Right cardiac atrium (tissue), 5 donors: ENCODE data around the gene MYMX. TPM values are rescaled to one million over a fixed set of nuclear protein-coding genes. Genes with fewer than 3 reads are reported as not detected.

Experiments used
- polyA plus RNA-seq: library from polyadenylated mRNA; stranded (reverse); fragments of 200-250 nt; gene quantifications from one replicate; pipeline ENCODE4 v1.2.3, GENCODE V29; 2013
- total RNA-seq, 4 donors: library from RNA; stranded (reverse); fragmentation: NEBNext Ultra II Directional; extraction: Animal tissue kit (Norgen Biotek cat#: 25700); gene quantifications; one replicate each; pipeline ENCODE4 v1.2.1, GENCODE V29; 2021
- donor health status: healthy with polysubstance abuse.
- donor health status: DM: no; HTN: yes; CAD: no.
- donor health status: DM: no; HTN: no; CAD: no.
- donor health status: DM: no; HTN: yes; CAD: no; lungs with severe emphysema.
- donor health status: DM: yes; HTN: yes; CAD: no.

Gene MYMX
- total and polyA plus RNA-seq, 5 donors = 0.54 to 2.3 (median 0.83) TPM

Other genes with a start within 250 kb of the MYMX start
- gene MRPL14, start 89.5 kb upstream of the MYMX start, total RNA-seq = 10 to 100 TPM; 31.0 to 38.1 (median 36.6) TPM
- gene MRPL14, start 89.5 kb upstream of the MYMX start, polyA plus RNA-seq = 44.7 TPM
- 10 to 100 TPM; 41.4 to 44.8 (median 43.4) TPM for gene TMEM63B, start 89.4 kb upstream of the MYMX start, total RNA-seq
- gene TMEM63B, start 89.4 kb upstream of the MYMX start, polyA plus RNA-seq = 27.7 TPM
- gene CAPN11, start 58.1 kb upstream of the MYMX start, total RNA-seq = under 1 TPM in 1 of 4 donors, not detected in 3; 0.38 TPM
- 0.27 TPM for gene CAPN11, start 58.1 kb upstream of the MYMX start, polyA plus RNA-seq
- gene SLC29A1, start 6.7 kb downstream of the MYMX start, total RNA-seq = 100 to 1,000 TPM; 129 to 177 (median 144) TPM
- 63.2 TPM for gene SLC29A1, start 6.7 kb downstream of the MYMX start, polyA plus RNA-seq
- gene HSP90AB1, start 30.2 kb downstream of the MYMX start, total RNA-seq = 100 to 1,000 TPM; 677 to 993 (median 871) TPM
- 586 TPM for gene HSP90AB1, start 30.2 kb downstream of the MYMX start, polyA plus RNA-seq
- 10 to 100 TPM; 21.0 to 25.2 (median 23.0) TPM for gene SLC35B2, start 40.6 kb downstream of the MYMX start, total RNA-seq
- 15.8 TPM for gene SLC35B2, start 40.6 kb downstream of the MYMX start, polyA plus RNA-seq
- gene NFKBIE, start 48.6 kb downstream of the MYMX start, total RNA-seq = 1 to 10 TPM; 3.7 to 5.5 (median 4.3) TPM
- gene NFKBIE, start 48.6 kb downstream of the MYMX start, polyA plus RNA-seq = 2.6 TPM
- gene TMEM151B, start 53.5 kb downstream of the MYMX start, total RNA-seq = 1 to 10 TPM in 1 of 4 donors, under 1 TPM in 1, not detected in 2; 0.26 to 1.1 TPM
- gene TMEM151B, start 53.5 kb downstream of the MYMX start, polyA plus RNA-seq = 0.88 TPM
- 10 to 100 TPM in 2 of 4 donors, 1 to 10 TPM in 2; 6.8 to 12.2 (median 9.3) TPM for gene AARS2, start 96.4 kb downstream of the MYMX start, total RNA-seq
- 4.5 TPM for gene AARS2, start 96.4 kb downstream of the MYMX start, polyA plus RNA-seq
- gene SPATS1, start 125.7 kb downstream of the MYMX start, total RNA-seq = not detected
- not detected for gene SPATS1, start 125.7 kb downstream of the MYMX start, polyA plus RNA-seq
- 10 to 100 TPM; 18.1 to 20.2 (median 19.7) TPM for gene CDC5L, start 170.8 kb downstream of the MYMX start, total RNA-seq
- 9.9 TPM for gene CDC5L, start 170.8 kb downstream of the MYMX start, polyA plus RNA-seq